ENCODE results near the gene VPS26B.
"Not testable (repeated sequence)": the region's sequence is repeated elsewhere in the genome, so short reads cannot be mapped to it uniquely, and the experiment has no call there.

The VPS26B gene
- total RNA-seq = 13.7 to 86.8 (median 59.9) reads per million in 18 experiments

DNA sequence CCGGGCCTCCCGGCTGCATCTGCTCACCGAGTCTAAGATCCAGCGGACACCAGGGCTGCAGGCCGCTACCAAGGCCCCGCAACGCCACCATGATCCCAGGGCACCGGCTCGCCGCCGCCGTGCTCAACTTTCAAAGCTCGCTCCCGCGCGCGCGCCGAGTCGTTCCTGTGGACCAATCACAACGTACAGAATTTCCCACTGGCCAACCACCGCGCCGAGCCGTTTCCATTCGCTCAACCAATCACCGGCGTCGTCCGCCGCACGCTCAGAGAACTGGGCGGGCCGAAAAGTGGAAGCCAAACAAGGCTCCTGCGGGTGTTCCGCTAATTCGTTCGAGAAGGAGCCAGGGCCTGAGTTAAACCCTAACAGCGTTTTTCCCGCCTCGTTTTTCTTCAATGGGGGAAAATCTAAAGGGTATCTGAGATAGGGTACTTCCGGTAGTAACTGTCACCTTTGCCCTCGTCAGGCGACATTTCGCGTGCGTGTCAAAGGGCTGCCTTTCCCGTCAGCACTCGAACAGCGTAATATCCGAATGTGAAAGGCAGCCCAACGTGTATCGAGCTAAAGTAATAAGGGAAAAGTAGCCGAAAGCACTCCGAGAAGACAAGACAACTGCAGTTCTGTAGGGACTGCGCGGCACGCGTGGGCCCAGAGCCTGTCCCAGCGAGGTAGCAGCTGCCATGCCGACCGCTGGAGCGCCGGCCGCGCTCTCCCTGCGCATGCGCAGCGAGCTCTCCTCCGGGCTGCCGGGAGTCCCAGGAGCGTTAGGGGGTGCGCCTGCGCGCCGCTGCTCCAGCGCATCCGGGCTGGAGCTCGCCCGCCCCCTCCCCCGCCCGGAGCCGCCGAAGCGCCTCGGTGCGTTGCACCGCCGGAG lies at the start of gene VPS26B, which contains the start of gene NCAPD3:
TSS of gene VPS26B (plus strand) at position 836 of the 874 bp plus-strand sequence. CDS start 452 bp downstream, outside the sequence.
TSS of gene NCAPD3 (minus strand) at position 132 of the 874 bp plus-strand sequence. CDS start at position 91, 41 bp downstream.
- DNase-seq = peak; percentile 98

DNA sequence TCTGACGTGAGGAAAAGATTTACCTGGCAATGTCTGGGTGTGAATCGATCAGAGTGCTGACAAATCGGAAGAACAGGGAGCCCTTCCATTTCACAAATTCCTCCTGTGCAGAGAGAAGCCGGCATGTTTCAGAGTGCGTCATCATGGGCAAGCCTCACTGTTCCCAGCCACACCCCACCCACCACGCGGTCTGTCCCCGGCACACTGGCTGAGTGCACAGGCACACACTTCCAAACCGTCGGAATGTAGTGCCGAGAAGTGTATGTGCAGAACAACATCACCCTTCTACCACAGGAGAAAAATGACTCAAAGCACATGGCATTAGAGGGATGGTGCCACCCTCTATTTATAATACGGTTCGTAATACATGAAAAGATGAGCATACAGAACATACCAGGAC lies 48.2 kb upstream of the VPS26B start:
- no peak for DNase-seq

DNA sequence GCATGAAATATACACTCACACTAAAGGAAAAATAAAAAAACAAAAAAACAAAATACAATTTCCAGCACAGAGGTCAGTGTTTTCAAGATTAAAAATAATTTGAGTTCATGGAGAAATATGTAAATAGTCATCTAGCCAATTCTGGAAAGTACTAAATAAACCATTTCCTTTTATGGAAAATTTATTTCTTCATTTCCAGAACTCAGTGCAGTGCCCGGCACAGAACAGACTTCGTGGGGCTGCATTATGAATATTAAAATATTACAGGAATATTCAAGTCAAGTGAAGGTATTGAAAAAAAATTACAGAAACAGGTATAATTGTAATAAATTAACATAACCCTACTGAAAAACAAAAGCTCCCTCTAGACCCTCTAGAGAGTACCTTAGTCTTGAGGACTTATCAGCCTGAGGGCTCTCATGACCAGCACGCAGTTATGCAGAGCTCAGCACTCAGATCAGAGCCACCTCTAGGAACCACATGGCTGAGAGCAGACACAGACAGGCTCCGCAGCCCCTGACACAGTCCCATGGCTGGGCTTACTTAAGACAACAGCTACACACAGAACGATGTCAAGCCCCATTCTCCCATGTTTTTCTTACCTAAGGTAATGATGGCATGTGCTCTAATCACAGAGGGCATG lies 46.3 kb upstream of the VPS26B start:
- no peak for DNase-seq

DNA sequence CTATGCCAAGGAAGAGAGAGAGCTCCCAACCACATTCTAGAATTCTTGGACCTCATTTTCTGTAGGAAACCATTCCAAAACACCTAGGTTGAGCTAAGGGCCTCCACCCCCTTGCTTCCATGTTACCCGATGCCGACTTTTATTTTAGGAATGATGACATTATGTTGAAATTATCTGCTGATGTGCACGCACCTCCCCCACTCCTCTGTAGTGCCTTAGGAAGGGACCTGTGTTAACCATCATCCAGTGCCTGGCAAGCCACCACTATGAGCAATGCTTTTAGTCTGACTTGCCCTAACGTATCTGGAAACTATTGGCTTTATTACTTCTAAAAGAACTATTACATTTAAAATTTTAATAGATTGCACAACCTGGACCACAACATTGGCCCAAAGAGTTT lies 42.8 kb upstream of the VPS26B start:
- DNase-seq = no peak

DNA sequence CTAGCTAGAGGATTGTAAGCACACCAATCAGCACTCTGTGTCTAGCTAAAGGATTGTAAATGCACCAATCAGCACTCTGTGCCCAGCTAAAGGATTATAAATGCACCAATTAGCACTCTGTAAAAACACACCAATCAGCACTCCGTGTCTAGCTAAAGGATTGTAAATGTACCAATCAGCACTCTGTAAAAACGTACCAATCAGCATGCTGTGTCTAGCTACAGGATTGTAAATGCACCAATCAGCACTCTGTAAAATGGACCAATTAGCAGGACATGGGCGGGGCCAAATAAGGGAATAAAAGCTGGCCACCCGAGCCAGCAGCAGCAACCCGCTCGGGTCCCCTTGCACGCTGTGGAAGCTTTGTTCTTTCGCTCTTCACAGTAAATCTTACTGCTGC lies 36.4 kb upstream of the VPS26B start:
- not testable (repeated sequence) for DNase-seq

DNA sequence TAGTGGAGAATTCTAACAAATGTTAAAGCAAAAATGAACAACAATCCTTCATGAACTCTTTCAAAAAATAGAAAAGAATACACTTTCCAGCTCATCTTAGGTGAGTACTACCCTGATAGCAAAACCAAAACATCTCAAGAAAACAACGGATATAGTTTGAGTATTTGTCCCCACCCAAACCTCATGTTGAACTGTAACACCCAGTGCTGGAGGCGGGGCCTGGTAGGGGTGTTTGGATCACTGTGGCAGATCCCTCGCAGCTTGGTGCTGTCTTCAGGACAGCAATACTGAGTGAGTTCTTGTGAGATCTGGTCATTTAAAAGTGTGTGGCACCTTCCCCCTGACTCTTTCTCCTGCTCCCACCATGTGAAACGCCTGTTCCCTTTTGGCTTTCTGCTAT lies 27.7 kb upstream of the VPS26B start:
- DNase-seq = no peak

DNA sequence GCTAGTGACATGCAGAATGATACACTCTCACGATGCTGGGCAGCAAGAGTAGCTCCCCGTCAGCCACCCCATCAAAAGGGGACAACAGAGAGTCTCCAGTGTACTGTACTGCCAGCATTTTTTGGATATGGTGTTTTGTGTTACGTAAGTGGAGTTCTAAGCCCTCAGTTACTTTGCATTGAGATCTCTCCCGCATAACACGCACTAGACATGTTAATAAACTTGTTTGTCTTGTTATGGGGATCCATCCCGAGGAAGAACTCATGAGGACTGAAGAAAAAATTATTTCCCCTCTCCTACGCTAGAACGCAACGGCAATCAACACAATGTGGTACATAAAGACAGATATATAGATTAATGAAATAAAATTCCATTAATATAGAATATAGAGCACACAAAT lies 24.9 kb upstream of the VPS26B start:
- no peak for DNase-seq

DNA sequence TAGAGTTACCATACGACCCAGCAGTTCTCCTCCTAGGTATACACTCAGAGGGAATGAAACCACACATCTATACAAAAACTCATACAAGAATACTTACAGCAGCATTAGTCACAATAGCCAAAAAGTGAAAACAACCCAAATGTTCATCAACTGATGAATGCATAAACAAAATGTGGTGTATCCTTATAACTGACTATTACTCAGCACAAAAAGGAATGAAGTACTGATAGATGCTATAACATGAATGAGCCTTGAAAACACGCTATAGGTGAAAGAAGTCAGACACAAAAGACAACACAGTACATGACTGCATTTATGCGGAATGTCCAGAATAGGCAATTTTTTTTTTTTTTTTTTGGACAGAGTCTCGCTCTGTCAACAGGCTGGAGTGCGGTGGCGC lies 23.8 kb upstream of the VPS26B start:
- DNase-seq = no peak

DNA sequence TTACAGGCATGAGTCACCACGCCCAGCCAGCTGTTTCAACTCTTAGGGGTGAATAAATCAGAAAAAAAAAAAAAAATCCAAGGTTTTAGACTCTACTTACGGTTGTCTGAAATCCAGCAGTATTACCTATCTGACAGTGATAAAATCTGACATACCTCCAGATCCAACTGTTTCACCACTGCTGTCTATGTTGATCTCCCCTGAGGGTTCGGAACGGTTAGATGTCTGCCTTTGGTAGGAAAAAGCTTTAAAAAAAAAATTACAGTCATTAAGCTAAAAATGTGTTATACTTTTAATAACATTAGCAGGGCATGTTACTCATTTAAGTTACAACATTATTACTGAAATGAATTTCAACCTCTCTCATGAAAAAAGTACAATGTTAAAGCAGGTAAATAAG lies 21.8 kb upstream of the VPS26B start:
- no peak for DNase-seq

DNA sequence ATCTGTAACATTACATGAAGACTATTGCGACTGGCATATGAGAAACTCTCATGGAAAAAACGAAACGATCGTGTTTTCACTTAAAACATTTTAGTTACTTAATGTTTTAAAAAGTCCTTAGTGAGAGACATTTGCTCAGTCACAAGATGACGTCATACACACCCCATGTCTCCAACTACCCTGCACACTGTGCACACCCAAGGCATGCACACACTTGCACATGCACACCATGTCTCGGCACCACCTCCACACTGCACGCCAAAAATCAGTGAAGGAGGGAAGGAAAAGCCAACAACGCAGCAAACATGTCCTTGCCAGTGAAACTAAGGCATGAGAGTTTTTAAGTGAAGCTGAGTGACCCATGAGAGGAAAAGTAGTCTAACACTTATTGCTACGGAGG lies 18.7 kb upstream of the VPS26B start:
- DNase-seq = no peak

DNA sequence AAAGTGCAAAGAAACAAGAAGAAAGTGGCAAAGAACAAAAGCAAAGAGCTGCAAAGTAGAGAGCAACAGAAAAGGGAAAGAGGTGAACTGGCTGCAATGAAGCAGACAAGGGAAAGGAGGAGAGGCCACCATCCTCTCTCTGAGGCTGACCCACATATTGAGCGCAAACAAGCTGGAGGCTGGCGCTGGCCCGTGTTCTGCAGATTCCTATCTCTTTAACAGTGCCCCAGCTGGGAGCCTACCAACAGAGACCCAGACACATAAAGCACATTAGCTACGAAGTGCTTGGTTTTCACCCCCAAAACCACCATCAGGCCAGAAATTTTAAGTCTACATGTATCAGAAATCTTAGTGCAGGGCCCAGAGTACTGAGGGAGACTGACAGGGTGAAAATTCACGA lies 18.3 kb upstream of the VPS26B start:
- DNase-seq = no peak

DNA sequence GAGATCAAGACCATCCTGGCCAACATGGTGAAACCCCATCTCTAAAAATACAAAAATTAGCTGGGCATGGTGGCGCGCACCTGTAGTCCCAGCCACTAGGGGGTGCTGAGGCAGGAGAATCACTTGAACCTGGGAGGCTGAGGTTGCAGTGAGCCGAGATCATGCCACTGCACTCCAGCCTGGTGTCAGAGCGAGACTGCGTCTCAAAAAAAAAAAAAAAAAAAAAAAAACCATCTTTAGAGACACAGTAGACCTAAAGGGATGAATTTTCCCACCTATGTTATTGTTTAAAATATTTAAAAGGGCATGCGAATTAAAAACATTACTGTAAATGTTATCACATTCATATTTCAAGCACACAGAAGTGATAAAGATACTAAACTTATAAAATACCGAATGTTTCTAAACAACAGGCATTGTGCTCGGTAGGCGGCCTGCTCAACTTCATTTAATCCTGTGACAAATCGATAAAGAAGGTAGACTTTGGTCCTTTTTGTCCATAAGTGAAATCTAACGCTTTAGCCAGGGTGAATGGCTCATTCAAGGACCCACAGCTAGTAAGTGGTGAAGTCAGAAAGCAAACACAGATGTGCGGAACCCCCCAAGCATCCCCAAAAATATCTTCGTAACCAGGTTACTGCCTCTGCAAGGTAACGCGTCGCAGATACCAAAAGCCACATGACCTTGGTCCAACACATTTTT lies 16.8 kb upstream of the VPS26B start:
- peak; percentile 8 to 25 for DNase-seq

DNA sequence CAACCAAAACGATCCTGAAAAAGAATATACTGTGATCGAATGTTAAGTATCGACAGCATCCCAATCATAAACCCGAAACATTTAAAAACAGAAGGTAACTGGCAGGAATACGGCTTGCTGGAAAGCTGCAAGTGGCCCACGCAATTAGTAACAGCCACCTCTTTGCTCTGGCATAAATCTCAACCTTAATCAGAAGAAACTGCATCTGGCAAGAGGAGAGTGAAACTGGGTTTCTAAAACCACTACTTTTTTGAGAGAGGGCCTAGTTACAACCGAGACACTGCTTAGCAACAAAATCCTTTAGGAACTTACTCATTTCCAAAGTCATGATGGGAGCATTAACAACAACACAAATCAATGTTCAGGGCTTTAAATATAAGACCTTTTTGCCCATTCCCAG lies 8.6 kb upstream of the VPS26B start:
- no peak for DNase-seq

DNA sequence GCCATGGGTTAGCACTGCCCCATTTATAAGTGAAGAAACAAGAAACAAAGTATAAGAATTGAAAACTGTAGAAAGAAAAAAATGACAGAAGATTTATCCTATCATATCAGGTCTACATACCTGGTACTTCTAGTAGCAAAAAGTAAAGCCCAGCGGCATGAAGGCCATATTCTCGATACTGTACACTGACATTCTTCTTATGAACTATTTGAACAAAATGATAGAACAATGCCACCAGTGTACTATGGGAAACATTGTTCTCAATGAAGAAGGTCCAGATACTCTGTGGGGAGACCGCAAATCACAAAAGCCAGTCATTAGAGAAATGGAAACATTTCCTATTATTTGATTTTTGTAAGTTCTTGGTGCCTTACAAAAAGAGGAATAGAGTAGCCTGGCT lies 7.7 kb upstream of the VPS26B start:
- DNase-seq = no peak

DNA sequence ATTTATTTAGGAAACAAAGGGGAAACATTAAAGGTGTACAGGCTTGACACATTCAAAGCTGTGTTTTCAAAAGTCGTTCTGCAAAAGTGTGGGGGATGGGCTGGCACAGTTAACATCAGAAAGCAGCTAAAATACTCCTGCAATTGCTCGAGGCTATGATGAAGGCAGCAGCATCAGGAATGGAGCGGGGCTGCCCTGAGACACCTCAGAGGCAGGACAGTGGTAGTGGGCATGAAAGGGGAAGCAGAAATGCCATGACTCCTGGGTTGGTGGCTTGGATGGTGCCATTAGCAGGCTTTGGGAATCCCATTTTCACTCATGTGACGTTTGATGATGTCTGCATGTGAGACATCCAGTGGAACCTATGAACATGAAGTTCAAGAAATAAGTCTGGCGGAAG lies 1.4 kb upstream of the VPS26B start:
- DNase-seq = peak; percentile 8 to 25

DNA sequence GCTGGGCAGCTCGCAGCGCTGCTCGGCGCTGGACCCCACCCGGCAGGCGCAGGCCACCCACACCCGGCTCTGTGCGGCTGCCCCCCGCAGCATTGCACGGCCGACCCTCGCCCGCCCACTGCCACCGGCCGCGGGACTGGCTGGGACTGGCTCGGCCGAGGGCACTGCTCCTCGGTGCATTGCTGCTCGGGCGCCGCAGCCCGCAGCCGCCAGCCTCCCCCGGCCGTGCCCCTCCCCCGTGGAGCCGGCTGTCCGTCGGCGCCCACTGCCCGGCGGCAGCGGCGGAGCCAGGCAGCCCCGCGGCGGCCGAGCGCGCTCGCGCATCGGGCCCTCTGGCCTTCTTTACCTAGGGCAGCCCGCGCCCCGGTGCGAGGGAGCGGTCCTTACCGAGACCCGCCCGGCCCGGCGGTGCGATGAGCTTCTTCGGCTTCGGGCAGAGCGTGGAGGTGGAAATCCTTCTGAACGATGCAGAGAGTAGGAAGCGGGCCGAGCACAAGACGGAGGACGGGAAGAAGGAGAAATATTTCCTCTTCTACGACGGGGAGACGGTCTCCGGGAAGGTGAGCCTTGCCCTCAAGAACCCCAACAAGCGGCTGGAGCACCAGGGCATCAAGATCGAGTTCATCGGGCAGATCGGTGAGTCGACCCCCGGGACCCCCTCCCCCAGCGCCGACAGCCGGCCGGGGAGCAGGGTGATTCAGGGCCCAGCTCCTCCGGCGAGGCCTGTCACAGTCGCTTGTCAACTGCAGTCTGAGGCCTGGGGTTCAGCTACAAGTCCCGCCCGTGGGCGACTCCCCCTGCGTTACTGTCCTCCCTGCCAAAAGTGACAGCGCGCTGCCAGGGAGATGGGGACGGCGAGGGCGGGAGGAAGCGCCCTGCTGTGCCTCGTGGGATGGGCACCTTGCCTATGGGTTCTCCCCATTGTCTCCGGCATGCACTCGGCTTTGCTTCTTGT lies 516 bp downstream of the VPS26B start:
- DNase-seq = peak; percentile 58 to 65

DNA sequence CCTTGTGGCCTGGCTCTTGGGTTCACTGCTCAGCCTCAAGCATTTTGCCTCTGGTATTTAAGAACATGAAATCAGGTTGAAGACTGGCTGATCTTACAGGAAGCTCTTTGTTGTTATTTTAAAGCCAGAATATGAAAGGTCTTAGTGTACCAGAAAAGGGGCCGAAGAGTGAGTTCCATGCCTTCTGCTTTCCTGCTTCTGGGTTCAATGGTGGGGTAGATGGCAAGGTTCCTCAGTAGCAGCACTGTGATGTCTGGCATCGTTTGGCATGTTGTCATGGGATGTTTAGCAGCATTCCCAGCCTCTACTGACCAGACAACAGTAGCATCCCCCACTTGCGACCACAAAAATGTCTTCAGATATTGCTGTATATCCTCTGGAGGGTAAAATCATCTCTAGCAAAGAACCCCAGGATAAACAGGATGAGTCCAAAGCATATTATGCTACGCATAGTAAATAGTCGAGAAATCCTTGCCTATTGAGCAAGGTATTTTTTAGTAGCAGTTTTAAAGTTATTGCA lies 2.4 kb downstream of the VPS26B start:
- DNase-seq = no peak

DNA sequence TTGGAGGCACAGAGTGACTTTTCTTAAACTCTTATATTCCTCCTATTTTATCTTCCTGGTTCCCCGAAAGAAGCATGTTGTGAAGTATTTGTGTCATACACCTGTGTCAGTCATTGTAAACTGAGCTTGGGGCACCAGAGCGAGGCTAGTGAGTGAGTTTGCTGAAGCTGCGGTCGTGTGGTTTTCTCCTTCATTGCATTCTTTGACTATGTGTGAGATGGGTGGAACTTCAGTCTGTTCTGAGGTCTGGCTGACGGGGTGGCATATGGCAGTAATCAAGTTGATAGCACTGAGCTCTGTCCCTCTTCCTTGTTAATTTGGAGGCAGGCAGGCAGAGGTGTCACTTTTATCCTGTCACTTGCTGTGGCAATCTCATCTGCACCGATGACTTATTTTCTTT lies 4.2 kb downstream of the VPS26B start:
- DNase-seq = no peak

DNA sequence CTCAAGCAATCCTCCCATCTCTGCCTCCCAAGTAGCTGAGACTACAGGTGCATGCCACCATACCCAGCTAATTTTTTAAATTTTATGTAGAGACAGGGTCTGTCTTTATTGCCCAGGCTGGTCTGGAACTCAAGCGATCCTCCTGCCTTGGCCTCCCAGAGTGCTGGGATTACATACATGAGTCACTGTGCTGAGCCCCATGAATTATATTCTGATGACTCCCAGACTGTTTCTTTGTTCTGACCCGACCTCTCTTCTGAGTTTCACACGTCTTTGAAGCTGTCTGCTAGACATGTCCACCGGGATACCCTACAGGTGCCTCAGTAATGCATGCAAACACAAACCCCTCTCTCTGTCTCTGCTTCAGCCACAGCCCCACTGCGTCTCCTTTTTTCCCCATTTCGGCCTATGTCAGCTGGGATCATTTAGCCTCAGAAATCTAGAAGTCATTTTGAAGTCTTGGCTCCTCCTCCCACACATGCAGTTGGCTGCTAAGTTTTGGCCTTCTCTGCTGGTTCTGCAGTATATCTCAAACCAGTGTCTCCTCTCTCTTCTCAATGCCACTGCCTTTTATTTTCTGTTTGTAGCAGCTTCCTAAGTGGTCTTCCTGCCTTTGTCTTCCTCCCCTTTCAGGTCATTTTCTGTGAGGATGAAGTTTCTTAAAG lies 4.8 kb downstream of the VPS26B start:
- DNase-seq = no peak

DNA sequence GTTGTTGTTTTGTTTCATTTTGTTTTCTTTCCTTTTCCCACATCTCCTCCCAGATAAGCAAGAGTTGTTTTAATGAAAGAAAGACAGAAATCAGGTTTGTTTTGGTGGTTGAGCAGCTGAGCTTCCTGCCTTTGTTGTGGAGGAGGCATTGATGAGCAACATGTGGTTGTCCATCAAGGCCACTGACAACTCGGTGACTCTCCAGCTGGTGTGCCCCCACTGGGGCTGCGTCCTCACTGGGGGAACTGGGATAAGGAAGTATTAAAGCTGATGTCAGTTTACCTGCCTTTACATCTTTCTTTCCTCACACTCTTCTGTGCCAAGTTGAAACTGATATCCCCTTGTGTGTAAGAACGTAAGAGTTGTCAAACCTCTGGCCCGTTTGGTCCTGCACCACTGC lies 5.9 kb downstream of the VPS26B start:
- DNase-seq = no peak

DNA sequence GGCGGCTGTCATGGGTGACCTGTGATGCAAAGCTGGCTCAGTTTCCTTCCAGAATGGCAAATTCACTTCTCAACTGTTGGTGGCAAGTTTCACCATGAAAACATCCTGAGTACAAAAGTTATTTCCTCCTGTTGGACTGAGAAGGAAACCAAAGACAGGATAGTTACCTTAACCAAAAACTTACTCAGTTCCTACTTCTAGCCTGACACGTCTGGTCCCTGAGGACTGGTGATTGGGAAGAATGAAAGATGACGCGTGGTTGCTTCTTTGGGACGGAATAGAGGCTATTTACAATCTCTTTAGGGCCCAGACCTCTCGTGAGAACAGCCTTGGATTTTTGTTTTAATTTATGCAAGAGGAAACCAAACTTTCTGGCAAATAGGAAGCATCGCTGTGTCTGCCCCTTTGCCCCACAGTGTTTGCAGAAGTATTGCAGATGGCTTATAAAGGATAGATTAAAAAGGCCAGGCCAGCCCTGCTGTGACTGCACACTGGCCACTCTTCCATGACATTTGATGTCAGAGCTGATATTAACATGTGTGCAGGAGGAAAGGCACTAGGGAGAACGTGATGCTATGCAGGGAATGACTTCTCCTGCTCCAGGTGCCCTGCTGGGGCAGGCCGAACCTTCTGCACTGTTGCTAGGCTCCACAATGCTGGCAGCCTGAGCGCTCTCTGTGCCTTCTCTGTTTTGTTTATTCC lies 7.6 kb downstream of the VPS26B start:
- peak; percentile 46 to 50 for DNase-seq

Measured in inflammatory macrophage (primary cell).